GM12878 (cell line): ENCODE results near the gene MYD88. TPM values are rescaled to one million over a fixed set of nuclear protein-coding genes. Genes with fewer than 3 reads are reported as not detected.
A peak's percentile ranks its signal among the peaks of the same experiment; 100 is the strongest.

ENCODE experiments used
- ATAC-seq: fragments of 200-7000 bp; cut with Tn5 transposase; 3 replicates; pipeline ENCODE4 v1.9.1; 2020; ENCODE audit warnings: mild to moderate bottlenecking, moderate library complexity
- BruUV-seq: library from RNA; stranded (reverse); fragments of 400-500 nt; replicated peaks from 2 replicates; lab custom pipeline; 2021; lab: Mats Ljungman, UMichigan
- CTCF ChIA-PET: fragments of 300-600 bp; sonication (Branson Sonifier 250); formaldehyde crosslinking; extraction: SDS; loops from one replicate; lab custom pipeline; 2021; ENCODE audit warnings: inconsistent platforms; lab: Yijun Ruan, JAX
- POLR2A ChIA-PET: fragments of 350-600 bp; formaldehyde crosslinking; extraction: SDS; loops from one replicate; lab custom pipeline; 2021; ENCODE audit warnings: inconsistent platforms; lab: Charles Lee
- RAD21 ChIA-PET: fragments of 300-600 bp; sonication (Branson Sonifier 250); formaldehyde crosslinking; loops from one replicate; lab custom pipeline; 2023; ENCODE audit warnings: antibody characterized with exemption; ENCODE audit not compliant: unreplicated experiment; lab: Charles Lee
- SMC1A ChIA-PET: fragments of 300-600 bp; sonication (Branson Sonifier 250); formaldehyde crosslinking; loops from one replicate; lab custom pipeline; 2023; ENCODE audit not compliant: unreplicated experiment, uncharacterized antibody; lab: Charles Lee
- DNase-seq: peaks from one replicate; pipeline ENCODE4 v3.0.0-alpha.2; 2011; ENCODE audit warnings: low read depth, low spot score
- FAIRE-seq: peaks from 3 replicates; lab custom pipeline; 2011; peaks lifted over from hg19 to GRCh38; lab: Jason Lieb, UNC
- H2AFZ ChIP-seq: 2 replicates; pipeline ENCODE4 v1.6.0; 2011; ENCODE audit warnings: low read depth, low read length, control low read depth; ENCODE audit not compliant: control insufficient read depth
- H3K27ac ChIP-seq: 2 replicates; pipeline ENCODE4 v1.5.1; 2011; ENCODE audit warnings: control low read depth; ENCODE audit not compliant: control insufficient read depth, insufficient read depth
- H3K27me3 ChIP-seq, 2 experiments: replicated peaks in 1 of 2; 2 replicates each; pipeline versions ENCODE4 v1.6.0 to v1.6.1; 2011; ENCODE audit warnings: low read length in 1 of 2; ENCODE audit not compliant: control insufficient read depth in 2 of 2, insufficient read depth in 2 of 2
- H3K36me3 ChIP-seq, 2 experiments: 2 replicates each; pipeline ENCODE4 v1.5.1; 2011; ENCODE audit warnings: low read length in 1 of 2; ENCODE audit not compliant: control insufficient read depth in 2 of 2, insufficient read depth in 2 of 2
- H3K4me1 ChIP-seq: 2 replicates; pipeline ENCODE4 v1.6.1; 2011; ENCODE audit warnings: mild to moderate bottlenecking, low read length, moderate library complexity, mixed read lengths; ENCODE audit not compliant: control insufficient read depth, insufficient read depth
- H3K4me2 ChIP-seq: 2 replicates; pipeline ENCODE4 v1.6.0; 2011; ENCODE audit warnings: control low read depth; ENCODE audit not compliant: control insufficient read depth, insufficient read depth
- H3K4me3 ChIP-seq: fragments of 200-600 bp; sonication (generic); 2 replicates; pipeline ENCODE4 v1.5.1; 2016
- H3K79me2 ChIP-seq: 2 replicates; pipeline ENCODE4 v1.6.0; 2011; ENCODE audit warnings: low read length; ENCODE audit not compliant: control insufficient read depth, insufficient read depth
- H3K9ac ChIP-seq: 2 replicates; pipeline ENCODE4 v1.8.0; 2011; ENCODE audit warnings: low read length, control low read depth, mixed read lengths; ENCODE audit not compliant: control insufficient read depth, insufficient read depth
- H3K9me3 ChIP-seq: replicated peaks from 3 replicates; pipeline ENCODE4 v1.5.1; 2011; ENCODE audit warnings: mild to moderate bottlenecking, low read length; ENCODE audit not compliant: control insufficient read depth, insufficient read depth
- H4K20me1 ChIP-seq: 2 replicates; pipeline ENCODE4 v1.6.0; 2011; ENCODE audit not compliant: control insufficient read depth, insufficient read depth
- NRF1 ChIP-seq: conservative IDR thresholded peaks from 2 replicates; pipeline ENCODE4 v1.6.1; 2011; ENCODE audit warnings: mild to moderate bottlenecking, low read depth, low read length, improper control_type of control experiment
- PAX5 ChIP-seq: IDR thresholded peaks from 2 replicates; pipeline ENCODE4 v1.6.1; 2011; ENCODE audit warnings: low read depth, low read length, borderline replicate concordance
- POLR2A ChIP-seq: IDR thresholded peaks from 2 replicates; pipeline ENCODE4 v1.6.1; 2011; ENCODE audit warnings: low read depth, mild to moderate bottlenecking, low read length
- RUNX3 ChIP-seq: IDR thresholded peaks from 2 replicates; pipeline ENCODE4 v1.6.1; 2012; ENCODE audit warnings: low read length, inconsistent platforms
- SUZ12 ChIP-seq: fragments of 200-600 bp; sonication (generic); IDR thresholded peaks from one replicate; pipeline ENCODE4 v1.6.1; 2018; ENCODE audit warnings: antibody characterized with exemption, mild to moderate bottlenecking; ENCODE audit not compliant: unreplicated experiment
- YBX1 ChIP-seq: fragments of 450-650 bp; IDR thresholded peaks from 2 replicates; pipeline ENCODE4 v1.6.1; 2016; ENCODE audit warnings: antibody characterized with exemption
- WGBS: methylation state at CpG from one replicate; pipeline ENCODE4 v1.1.6; 2016; ENCODE audit warnings: low lambda C conversion rate; ENCODE audit not compliant: insufficient replicate concordance, insufficient coverage; ENCODE audit errors: missing lambda C conversion rate; 5-methylcytosine and 5-hydroxymethylcytosine counted together
- in situ Hi-C: fragments of 300-500 bp; cut with MboI; formaldehyde crosslinking; loops from 9 replicates; pipeline ENCODE4 v1.14.3; 2018; ENCODE audit warnings: mixed read lengths
- intact Hi-C: fragments of 100-400 bp; cut with micrococcal nuclease; formaldehyde crosslinking; loops from one replicate; pipeline ENCODE4 v1.14.2; 2022; ENCODE audit not compliant: unreplicated experiment
- polyA plus RNA-seq, 11 experiments: library from polyadenylated mRNA; depleted of rRNA in 4 of 11; unstranded in 6 of 11; stranded (reverse) in 5 of 11; fragments of >200 nt; fragmentation: Nextera tagmentation in 4 of 11; fragmentation: Illumina TruSeq in 1 of 11; extraction: Ambion mirVana in 4 of 11; extraction: Trizol in 1 of 11; gene quantifications; 1 replicate in 1 of 11; 2 replicates in 10 of 11; pipeline versions ENCODE4 v1.2.1 to v1.2.3, GENCODE V29; 2011 to 2016; ENCODE audit warnings: inconsistent platforms in 2 of 11, missing spikeins in 2 of 11, low read depth in 1 of 11
- total RNA-seq, 4 experiments: library from RNA; depleted of rRNA in 3 of 4; stranded (reverse); fragments of >200 nt in 3 of 4; fragmentation: Illumina TruSeq in 1 of 4; extraction: Trizol in 1 of 4; gene quantifications; 2 replicates each; pipeline versions ENCODE4 v1.2.1 to v1.2.3, GENCODE V29; 2013 to 2021
- TF ChIP-seq, protein P1 (sequence below): fragments of 150-350 bp; IDR thresholded peaks from 2 replicates; pipeline ENCODE4 v1.6.1; 2016; ENCODE audit warnings: low read depth, low read length
- TF ChIP-seq, protein P2 (sequence below): fragments of 450-650 bp; IDR thresholded peaks from 2 replicates; pipeline ENCODE4 v1.6.1; 2017; ENCODE audit warnings: antibody characterized with exemption, mild to moderate bottlenecking, moderate library complexity

MYD88 gene
- total and polyA plus RNA-seq, 10 of the 15 experiments (the other 5 are each of a cell fraction or from before 2014, with no cell fraction given) = 5.5 to 84.8 (median 67.5) TPM

DNA sequence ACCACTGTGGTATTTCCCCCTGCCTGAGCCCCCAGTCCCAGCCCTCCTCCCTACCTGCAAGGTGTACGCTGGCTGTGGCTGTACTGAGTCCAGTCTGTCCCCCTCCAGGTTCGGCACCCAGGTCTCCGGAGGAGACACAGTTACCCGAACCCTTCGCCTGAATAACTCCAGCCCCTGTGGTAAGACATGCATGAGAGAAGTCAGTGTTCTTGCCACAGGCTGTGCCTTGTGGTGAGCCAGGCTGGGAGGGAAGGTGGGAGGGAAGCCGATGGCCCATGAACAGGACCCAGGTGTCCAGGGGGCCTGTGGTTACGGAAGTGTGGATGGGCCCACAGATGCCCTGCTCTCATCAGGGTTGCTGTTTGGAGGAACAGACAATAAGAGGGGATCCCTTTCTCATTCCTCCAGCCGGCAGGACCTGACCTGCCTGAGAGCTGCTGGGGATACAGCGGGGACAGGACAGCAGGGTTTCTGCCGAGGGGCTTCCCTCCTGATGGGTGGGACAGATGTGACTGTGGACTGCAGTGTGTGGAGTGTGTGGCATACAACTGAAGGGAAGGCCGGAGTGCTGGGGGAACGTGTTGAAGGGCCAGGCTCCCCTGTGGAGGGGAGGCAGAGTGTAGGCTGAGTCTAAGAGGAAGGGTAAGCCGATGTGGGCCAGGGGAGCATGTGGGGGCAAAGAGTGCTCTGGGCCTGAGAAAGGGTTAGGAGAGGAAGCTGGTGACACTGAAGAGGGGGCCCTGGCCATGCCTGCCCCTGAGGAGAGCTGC is 23.4 kb upstream of the MYD88 start:
- in situ Hi-C loops = loop anchor here (5.0 kb wide), 1 partner anchor 367 kb away; no protein-coding TSS in a partner anchor
- CTCF ChIA-PET = interaction anchor here (0.7 to 5.7 kb wide), 2 partner anchors 95 to 183 kb away, joined by 3 to 42 read pairs; no protein-coding TSS in a partner anchor
- DNase-seq (no peak), ATAC-seq (peak; percentile 3; the same call in 2 of the 3 replicates), FAIRE-seq (no peak)
- POLR2A ChIA-PET = interaction anchor here (0.8 kb wide), 1 partner anchor 22 kb away, joined by 3 read pairs; the partner anchor contains the start of gene ACAA1
- WGBS = 22% methylated on average over 13 of the region's 13 CpGs
- no peak overlapping the region for H2AFZ ChIP-seq
- RAD21 ChIA-PET = no interaction called here
- H3K4me3 ChIP-seq = no peak overlapping the region
- H3K79me2 ChIP-seq = no peaks in the 10 kb centered on the region
- H3K36me3 ChIP-seq = no peaks in the 10 kb centered on the region; a peak in 1 of 4 replicates
- BruUV-seq = no TSS peak
- no peak overlapping the region for H3K27ac ChIP-seq
- no peak overlapping the region for H3K9ac ChIP-seq
- H3K4me1 ChIP-seq = peaks cover 6% of the 10 kb centered on the region; the same call in 1 of the 2 replicates
- no peaks in the 10 kb centered on the region for H4K20me1 ChIP-seq
- SMC1A ChIA-PET = interaction anchor here (4.0 kb wide), 1 partner anchor 183 kb away, joined by 20 read pairs; no protein-coding TSS in a partner anchor
- TF ChIP-seq, protein P1, sequence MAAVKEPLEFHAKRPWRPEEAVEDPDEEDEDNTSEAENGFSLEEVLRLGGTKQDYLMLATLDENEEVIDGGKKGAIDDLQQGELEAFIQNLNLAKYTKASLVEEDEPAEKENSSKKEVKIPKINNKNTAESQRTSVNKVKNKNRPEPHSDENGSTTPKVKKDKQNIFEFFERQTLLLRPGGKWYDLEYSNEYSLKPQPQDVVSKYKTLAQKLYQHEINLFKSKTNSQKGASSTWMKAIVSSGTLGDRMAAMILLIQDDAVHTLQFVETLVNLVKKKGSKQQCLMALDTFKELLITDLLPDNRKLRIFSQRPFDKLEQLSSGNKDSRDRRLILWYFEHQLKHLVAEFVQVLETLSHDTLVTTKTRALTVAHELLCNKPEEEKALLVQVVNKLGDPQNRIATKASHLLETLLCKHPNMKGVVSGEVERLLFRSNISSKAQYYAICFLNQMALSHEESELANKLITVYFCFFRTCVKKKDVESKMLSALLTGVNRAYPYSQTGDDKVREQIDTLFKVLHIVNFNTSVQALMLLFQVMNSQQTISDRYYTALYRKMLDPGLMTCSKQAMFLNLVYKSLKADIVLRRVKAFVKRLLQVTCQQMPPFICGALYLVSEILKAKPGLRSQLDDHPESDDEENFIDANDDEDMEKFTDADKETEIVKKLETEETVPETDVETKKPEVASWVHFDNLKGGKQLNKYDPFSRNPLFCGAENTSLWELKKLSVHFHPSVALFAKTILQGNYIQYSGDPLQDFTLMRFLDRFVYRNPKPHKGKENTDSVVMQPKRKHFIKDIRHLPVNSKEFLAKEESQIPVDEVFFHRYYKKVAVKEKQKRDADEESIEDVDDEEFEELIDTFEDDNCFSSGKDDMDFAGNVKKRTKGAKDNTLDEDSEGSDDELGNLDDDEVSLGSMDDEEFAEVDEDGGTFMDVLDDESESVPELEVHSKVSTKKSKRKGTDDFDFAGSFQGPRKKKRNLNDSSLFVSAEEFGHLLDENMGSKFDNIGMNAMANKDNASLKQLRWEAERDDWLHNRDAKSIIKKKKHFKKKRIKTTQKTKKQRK = no peak
- TF ChIP-seq SUZ12 (no peak), YBX1 (no peak), PAX5 (0 out of 2 replicates have a peak, but pooled peaks have one; percentile 42), RUNX3 (peak; percentile 64), POLR2A (peak; percentile 25; the same call in 1 of the 2 replicates), NRF1 (no peak)
- TF ChIP-seq, protein P2, sequence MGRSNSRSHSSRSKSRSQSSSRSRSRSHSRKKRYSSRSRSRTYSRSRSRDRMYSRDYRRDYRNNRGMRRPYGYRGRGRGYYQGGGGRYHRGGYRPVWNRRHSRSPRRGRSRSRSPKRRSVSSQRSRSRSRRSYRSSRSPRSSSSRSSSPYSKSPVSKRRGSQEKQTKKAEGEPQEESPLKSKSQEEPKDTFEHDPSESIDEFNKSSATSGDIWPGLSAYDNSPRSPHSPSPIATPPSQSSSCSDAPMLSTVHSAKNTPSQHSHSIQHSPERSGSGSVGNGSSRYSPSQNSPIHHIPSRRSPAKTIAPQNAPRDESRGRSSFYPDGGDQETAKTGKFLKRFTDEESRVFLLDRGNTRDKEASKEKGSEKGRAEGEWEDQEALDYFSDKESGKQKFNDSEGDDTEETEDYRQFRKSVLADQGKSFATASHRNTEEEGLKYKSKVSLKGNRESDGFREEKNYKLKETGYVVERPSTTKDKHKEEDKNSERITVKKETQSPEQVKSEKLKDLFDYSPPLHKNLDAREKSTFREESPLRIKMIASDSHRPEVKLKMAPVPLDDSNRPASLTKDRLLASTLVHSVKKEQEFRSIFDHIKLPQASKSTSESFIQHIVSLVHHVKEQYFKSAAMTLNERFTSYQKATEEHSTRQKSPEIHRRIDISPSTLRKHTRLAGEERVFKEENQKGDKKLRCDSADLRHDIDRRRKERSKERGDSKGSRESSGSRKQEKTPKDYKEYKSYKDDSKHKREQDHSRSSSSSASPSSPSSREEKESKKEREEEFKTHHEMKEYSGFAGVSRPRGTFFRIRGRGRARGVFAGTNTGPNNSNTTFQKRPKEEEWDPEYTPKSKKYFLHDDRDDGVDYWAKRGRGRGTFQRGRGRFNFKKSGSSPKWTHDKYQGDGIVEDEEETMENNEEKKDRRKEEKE = no peak
- H3K27me3 ChIP-seq = no peaks in the 10 kb centered on the region; a peak in 1 of 4 replicates
- H3K4me2 ChIP-seq = no peak overlapping the region
- no peaks in the 10 kb centered on the region for H3K9me3 ChIP-seq
- intact Hi-C loops = loop anchor here (5.0 kb wide), 4 partner anchors 122 to 232 kb away; partner anchors contain the start of genes SLC22A14 and XYLB
